Mesenchymal stem cell (in vitro differentiated cells and primary cell): ENCODE measurements around the gene SULT4A1.

ENCODE experiments used
- DNase-seq: peaks from one replicate; pipeline ENCODE4 v3.0.0-alpha.2; 2013
- H2AFZ ChIP-seq: one replicate; pipeline ENCODE4 v1.6.1; 2013; ENCODE audit warnings: low read depth, mild to moderate bottlenecking, control low read depth, inconsistent platforms, low read length, moderate library complexity
- H2AK5ac ChIP-seq: 2 replicates; pipeline ENCODE4 v1.6.1; 2013; ENCODE audit warnings: low read length, moderate library complexity, mild to moderate bottlenecking, inconsistent platforms; ENCODE audit not compliant: severe bottlenecking
- H2BK120ac ChIP-seq: one replicate; pipeline ENCODE4 v1.6.1; 2013; ENCODE audit warnings: low read depth, mild to moderate bottlenecking, inconsistent platforms, low read length, moderate library complexity
- H2BK12ac ChIP-seq, 2 experiments: one replicate each; pipeline ENCODE4 v1.6.1; 2013; ENCODE audit warnings: inconsistent platforms in 2 of 2, low read length in 2 of 2, mild to moderate bottlenecking in 2 of 2, moderate library complexity in 2 of 2, control low read depth in 1 of 2
- H2BK15ac ChIP-seq: one replicate; pipeline ENCODE4 v1.6.1; 2013; ENCODE audit warnings: mild to moderate bottlenecking, low read depth, inconsistent platforms; ENCODE audit not compliant: poor library complexity, severe bottlenecking
- H2BK5ac ChIP-seq: 2 replicates; pipeline ENCODE4 v1.6.1; 2013; ENCODE audit warnings: low read depth, mild to moderate bottlenecking, low read length, control low read depth, inconsistent platforms; ENCODE audit not compliant: poor library complexity, severe bottlenecking
- H3K14ac ChIP-seq, 2 experiments: one replicate each; pipeline ENCODE4 v1.6.1; 2013; ENCODE audit warnings: inconsistent platforms in 2 of 2, low read length in 2 of 2, control low read depth in 1 of 2, mild to moderate bottlenecking in 1 of 2, moderate library complexity in 1 of 2
- H3K18ac ChIP-seq, 2 experiments: one replicate each; pipeline ENCODE4 v1.6.1; 2013; ENCODE audit warnings: inconsistent platforms in 2 of 2, low read length in 2 of 2, control low read depth in 1 of 2, low read depth in 1 of 2, mild to moderate bottlenecking in 1 of 2
- H3K23ac ChIP-seq, 2 experiments: one replicate each; pipeline ENCODE4 v1.6.1; 2013; ENCODE audit warnings: inconsistent platforms in 2 of 2, low read length in 2 of 2, mild to moderate bottlenecking in 2 of 2, moderate library complexity in 2 of 2, control low read depth in 1 of 2
- H3K27ac ChIP-seq: 2 replicates; pipeline ENCODE4 v1.5.1; 2013; ENCODE audit warnings: mild to moderate bottlenecking, moderate library complexity, low read length, control low read depth, inconsistent platforms; ENCODE audit not compliant: poor library complexity, severe bottlenecking
- H3K27me3 ChIP-seq, 2 experiments: 2 replicates each; pipeline versions ENCODE4 v1.6.1 to v1.7.0; 2013; ENCODE audit warnings: low read length in 2 of 2, mild to moderate bottlenecking in 2 of 2, moderate library complexity in 2 of 2, control low read depth in 1 of 2, inconsistent platforms in 1 of 2; ENCODE audit not compliant: control insufficient read depth in 1 of 2, insufficient read depth in 1 of 2
- H3K36me3 ChIP-seq, 2 experiments: 2 replicates each; pipeline versions ENCODE4 v1.6.1 to v1.7.0; 2013; ENCODE audit warnings: low read length in 2 of 2, control low read depth in 1 of 2, inconsistent platforms in 1 of 2, low read depth in 1 of 2, mild to moderate bottlenecking in 1 of 2; ENCODE audit not compliant: insufficient read depth in 2 of 2, control insufficient read depth in 1 of 2
- H3K4ac ChIP-seq, 2 experiments: one replicate each; pipeline ENCODE4 v1.6.1; 2013; ENCODE audit warnings: inconsistent platforms in 2 of 2, low read length in 2 of 2, mild to moderate bottlenecking in 2 of 2, moderate library complexity in 2 of 2, control low read depth in 1 of 2, low read depth in 1 of 2
- H3K4me1 ChIP-seq: 2 replicates; pipeline ENCODE4 v1.6.1; 2013; ENCODE audit warnings: low read depth, low read length, control low read depth; ENCODE audit not compliant: control insufficient read depth, insufficient read depth
- H3K4me2 ChIP-seq: 2 replicates; pipeline ENCODE4 v1.6.1; 2013; ENCODE audit warnings: low read length, mild to moderate bottlenecking, inconsistent platforms; ENCODE audit not compliant: poor library complexity, severe bottlenecking
- H3K4me3 ChIP-seq, 2 experiments: 2 replicates each; pipeline versions ENCODE4 v1.5.1 to v1.7.0; 2013; ENCODE audit warnings: low read length in 2 of 2, mild to moderate bottlenecking in 2 of 2, control low read depth in 1 of 2, low read depth in 1 of 2; ENCODE audit not compliant: insufficient read depth in 1 of 2
- H3K79me1 ChIP-seq: replicated peaks from 2 replicates; pipeline ENCODE4 v1.6.1; 2013; ENCODE audit warnings: mild to moderate bottlenecking, control low read depth, low read length, inconsistent platforms; ENCODE audit not compliant: poor library complexity, severe bottlenecking
- H3K9ac ChIP-seq: 2 replicates; pipeline ENCODE4 v1.7.0; 2013; ENCODE audit warnings: mild to moderate bottlenecking, low read length, moderate library complexity
- H3K9me3 ChIP-seq: 2 replicates; pipeline ENCODE4 v1.7.0; 2013; ENCODE audit warnings: mild to moderate bottlenecking, low read length; ENCODE audit not compliant: control insufficient read depth
- H4K8ac ChIP-seq: one replicate; pipeline ENCODE4 v1.6.1; 2013; ENCODE audit warnings: inconsistent platforms, mild to moderate bottlenecking, low read length, moderate library complexity
- H4K91ac ChIP-seq: one replicate; pipeline ENCODE4 v1.6.1; 2013; ENCODE audit warnings: mild to moderate bottlenecking, low read length, inconsistent platforms
- WGBS: methylation state at CpG from one replicate; pipeline ENCODE4 v1.1.7; 2013; ENCODE audit warnings: mixed read lengths; 5-methylcytosine and 5-hydroxymethylcytosine counted together

The SULT4A1 gene

GRCh38 chr22:43900206-43900605 lies 37.9 kb upstream of the SULT4A1 start:
- 63% methylated on average over 7 of the region's 7 CpGs for WGBS
- peaks cover 0 to 15% of the 10 kb centered on the region in 2 experiments for H3K27me3 ChIP-seq
- no peak overlapping the region for H3K4me3 ChIP-seq
- no peak overlapping the region for H3K4me2 ChIP-seq
- no peak overlapping the region for H2AFZ ChIP-seq
- H2BK12ac ChIP-seq: no peak overlapping the region
- no peak overlapping the region for H2BK15ac ChIP-seq
- H3K79me1 ChIP-seq: no peaks in the 10 kb centered on the region
- H3K9me3 ChIP-seq: no peaks in the 10 kb centered on the region
- H3K27ac ChIP-seq: no peak overlapping the region
- H3K4ac ChIP-seq: no peak overlapping the region
- no peak for DNase-seq
- peaks cover 36% of the 10 kb centered on the region for H3K4me1 ChIP-seq
- no peak overlapping the region for H4K91ac ChIP-seq
- peak overlapping the region in 1 of 2 experiments; percentile 35 for H3K14ac ChIP-seq
- H4K8ac ChIP-seq: no peak overlapping the region
- H3K9ac ChIP-seq: no peak overlapping the region
- no peak overlapping the region for H2BK120ac ChIP-seq
- no peak overlapping the region for H2AK5ac ChIP-seq
- H3K18ac ChIP-seq: no peak overlapping the region
- H3K23ac ChIP-seq: no peak overlapping the region
- H3K36me3 ChIP-seq: no peaks in the 10 kb centered on the region
- H2BK5ac ChIP-seq: no peak overlapping the region

- H3K4me3 ChIP-seq: no peak overlapping the region
- 61% methylated on average over 12 of the region's 12 CpGs for WGBS
- no peak overlapping the region for H3K18ac ChIP-seq
These were observed 35.5 kb upstream of the SULT4A1 start for GRCh38 chr22:43897751-43898261.

GRCh38 chr22:43895986-43896645 lies 33.8 kb upstream of the SULT4A1 start:
- Histone ChIP-seq H3K4me2 (no peak overlapping the region), H3K9me3 (no peaks in the 10 kb centered on the region), H3K36me3 (no peaks in the 10 kb centered on the region), H2BK120ac (no peak overlapping the region), H3K14ac (no peak overlapping the region), H2BK5ac (no peak overlapping the region), H3K18ac (no peak overlapping the region), H3K4me1 (peaks cover 31% of the 10 kb centered on the region), H2BK15ac (no peak overlapping the region), H2BK12ac (no peak overlapping the region), H2AFZ (no peak overlapping the region), H4K91ac (no peak overlapping the region), H3K4ac (no peak overlapping the region), H3K23ac (no peak overlapping the region), H3K27ac (no peak overlapping the region), H3K79me1 (no peaks in the 10 kb centered on the region), H3K9ac (no peak overlapping the region), H2AK5ac (no peak overlapping the region), H4K8ac (no peak overlapping the region), H3K27me3 (peaks cover 30 to 41% of the 10 kb centered on the region in 2 experiments), H3K4me3 (no peak overlapping the region)
- no peak for DNase-seq
- WGBS: 41% methylated on average over 11 of the region's 11 CpGs

More at GRCh38 chr22:43897751-43898261, 35.5 kb upstream of the SULT4A1 start:
- H3K36me3 ChIP-seq: no peaks in the 10 kb centered on the region
- H2BK120ac ChIP-seq: no peak overlapping the region
- no peak overlapping the region for H3K9ac ChIP-seq
- no peak overlapping the region for H2BK12ac ChIP-seq
- H2BK15ac ChIP-seq: no peak overlapping the region
- H3K27ac ChIP-seq: no peak overlapping the region
- H3K4ac ChIP-seq: no peak overlapping the region
- H4K8ac ChIP-seq: peak overlapping the region; percentile 33
- peaks cover 13 to 24% of the 10 kb centered on the region in 2 experiments for H3K27me3 ChIP-seq
- H2AFZ ChIP-seq: no peak overlapping the region
- no peaks in the 10 kb centered on the region for H3K79me1 ChIP-seq
- H3K14ac ChIP-seq: peak overlapping the region in 1 of 2 experiments; percentile 37
- H3K23ac ChIP-seq: no peak overlapping the region
- peak; percentile 66 for DNase-seq
- no peaks in the 10 kb centered on the region for H3K9me3 ChIP-seq
- H3K4me1 ChIP-seq: peaks cover 34% of the 10 kb centered on the region
- H3K4me2 ChIP-seq: no peak overlapping the region
- H2BK5ac ChIP-seq: no peak overlapping the region
- H2AK5ac ChIP-seq: peak overlapping the region; percentile 39
- H4K91ac ChIP-seq: no peak overlapping the region

- H3K27ac ChIP-seq: no peak overlapping the region
- H2AFZ ChIP-seq: no peak overlapping the region
- no peak overlapping the region for H3K9ac ChIP-seq
- H3K79me1 ChIP-seq: no peaks in the 10 kb centered on the region
- H3K4ac ChIP-seq: no peak overlapping the region
- H2AK5ac ChIP-seq: no peak overlapping the region
- no peak overlapping the region for H2BK120ac ChIP-seq
- DNase-seq: no peak
- no peaks in the 10 kb centered on the region for H3K9me3 ChIP-seq
- no peak overlapping the region for H2BK12ac ChIP-seq
- 87% methylated on average over 5 of the region's 5 CpGs for WGBS
- no peak overlapping the region for H3K14ac ChIP-seq
- no peak overlapping the region for H4K8ac ChIP-seq
- no peak overlapping the region for H3K4me3 ChIP-seq
- no peak overlapping the region for H2BK15ac ChIP-seq
- no peak overlapping the region for H3K18ac ChIP-seq
- no peak overlapping the region for H3K23ac ChIP-seq
- H3K4me2 ChIP-seq: no peak overlapping the region
- no peak overlapping the region for H2BK5ac ChIP-seq
- H3K4me1 ChIP-seq: peaks cover 25% of the 10 kb centered on the region
- H3K27me3 ChIP-seq: peaks cover 50 to 56% of the 10 kb centered on the region in 2 experiments
- no peak overlapping the region for H4K91ac ChIP-seq
- no peaks in the 10 kb centered on the region for H3K36me3 ChIP-seq
These were observed 31.8 kb upstream of the SULT4A1 start for GRCh38 chr22:43894122-43894521.
